HCT116 (cell line): ENCODE data around the gene FOXK1.

Experiments
- ATF3 ChIP-seq: IDR thresholded peaks from 2 replicates; pipeline ENCODE4 v1.6.1; 2012
- CEBPB ChIP-seq: IDR thresholded peaks from 2 replicates; pipeline ENCODE4 v1.6.1; 2012; ENCODE audit warnings: low read depth
- EZH2 ChIP-seq: fragments of 200-600 bp; sonication (generic); IDR thresholded peaks from 2 replicates; pipeline ENCODE4 v1.6.1; 2017; ENCODE audit warnings: antibody characterized with exemption, mixed run types
- EZH2phosphoT487 ChIP-seq: fragments of 200-600 bp; IDR thresholded peaks from 2 replicates; pipeline ENCODE4 v1.6.1; 2018; ENCODE audit warnings: antibody characterized with exemption, borderline replicate concordance
- POLR2A ChIP-seq: IDR thresholded peaks from 2 replicates; pipeline ENCODE4 v1.7.0; 2011; ENCODE audit warnings: borderline replicate concordance; ENCODE audit not compliant: insufficient read depth, insufficient read length; ENCODE audit errors: extremely low read depth
- POLR2AphosphoS5 ChIP-seq: IDR thresholded peaks from 2 replicates; pipeline ENCODE4 v1.6.1; 2011; ENCODE audit warnings: mild to moderate bottlenecking, low read depth, low read length, moderate library complexity
- SIN3A ChIP-seq: IDR thresholded peaks from 2 replicates; pipeline ENCODE4 v1.6.1; 2012; ENCODE audit warnings: low read depth
- SP1 ChIP-seq: IDR thresholded peaks from 2 replicates; pipeline ENCODE4 v1.6.1; 2012; ENCODE audit warnings: low read depth
- SRF ChIP-seq: IDR thresholded peaks from 2 replicates; pipeline ENCODE4 v1.6.1; 2012; ENCODE audit warnings: low read depth
- TCF7L2 ChIP-seq: IDR thresholded peaks from 2 replicates; pipeline ENCODE4 v1.7.0; 2011; ENCODE audit warnings: borderline replicate concordance, inconsistent platforms; ENCODE audit not compliant: insufficient read depth, insufficient read length; ENCODE audit errors: extremely low read depth
- YY1 ChIP-seq: IDR thresholded peaks from 2 replicates; pipeline ENCODE4 v1.6.1; 2011; ENCODE audit warnings: low read length, low read depth, moderate library complexity, mild to moderate bottlenecking; ENCODE audit not compliant: insufficient replicate concordance; ENCODE audit errors: extremely low read depth
- TF ChIP-seq, protein P1 (sequence below), 3 experiments: fragments of 200-600 bp in 1 of 3; sonication (generic) in 1 of 3; IDR thresholded peaks in 2 of 3; conservative IDR thresholded peaks in 1 of 3; 2 replicates each; pipeline ENCODE4 v1.5.1; 2012 to 2017; ENCODE audit warnings: low read depth in 2 of 3, low read length in 2 of 3, antibody characterized with exemption in 1 of 3, borderline replicate concordance in 1 of 3, control low read depth in 1 of 3, mild to moderate bottlenecking in 1 of 3, mixed read lengths in 1 of 3, mixed run types in 1 of 3, moderate library complexity in 1 of 3; ENCODE audit not compliant: insufficient read depth in 1 of 3
- TF ChIP-seq, protein P2 (sequence below): IDR thresholded peaks from 2 replicates; pipeline ENCODE4 v1.6.1; 2011; ENCODE audit warnings: mild to moderate bottlenecking, low read length, moderate library complexity; ENCODE audit not compliant: insufficient replicate concordance; ENCODE audit errors: extremely low read depth

- TF ChIP-seq, protein P1, sequence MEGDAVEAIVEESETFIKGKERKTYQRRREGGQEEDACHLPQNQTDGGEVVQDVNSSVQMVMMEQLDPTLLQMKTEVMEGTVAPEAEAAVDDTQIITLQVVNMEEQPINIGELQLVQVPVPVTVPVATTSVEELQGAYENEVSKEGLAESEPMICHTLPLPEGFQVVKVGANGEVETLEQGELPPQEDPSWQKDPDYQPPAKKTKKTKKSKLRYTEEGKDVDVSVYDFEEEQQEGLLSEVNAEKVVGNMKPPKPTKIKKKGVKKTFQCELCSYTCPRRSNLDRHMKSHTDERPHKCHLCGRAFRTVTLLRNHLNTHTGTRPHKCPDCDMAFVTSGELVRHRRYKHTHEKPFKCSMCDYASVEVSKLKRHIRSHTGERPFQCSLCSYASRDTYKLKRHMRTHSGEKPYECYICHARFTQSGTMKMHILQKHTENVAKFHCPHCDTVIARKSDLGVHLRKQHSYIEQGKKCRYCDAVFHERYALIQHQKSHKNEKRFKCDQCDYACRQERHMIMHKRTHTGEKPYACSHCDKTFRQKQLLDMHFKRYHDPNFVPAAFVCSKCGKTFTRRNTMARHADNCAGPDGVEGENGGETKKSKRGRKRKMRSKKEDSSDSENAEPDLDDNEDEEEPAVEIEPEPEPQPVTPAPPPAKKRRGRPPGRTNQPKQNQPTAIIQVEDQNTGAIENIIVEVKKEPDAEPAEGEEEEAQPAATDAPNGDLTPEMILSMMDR (IDR thresholded peaks at IDR 0.05 in 2 of 3, conservative IDR thresholded peaks at IDR 0.05 in 1 of 3; ENCODE audit: borderline replicate concordance in 1 of 3, insufficient read depth in 1 of 3, low read depth in 2 of 3, low read length in 2 of 3): no peak
- no peak for TF ChIP-seq POLR2A
- no peak for TF ChIP-seq YY1
- no peak for TF ChIP-seq POLR2AphosphoS5
- TF ChIP-seq, protein P2, sequence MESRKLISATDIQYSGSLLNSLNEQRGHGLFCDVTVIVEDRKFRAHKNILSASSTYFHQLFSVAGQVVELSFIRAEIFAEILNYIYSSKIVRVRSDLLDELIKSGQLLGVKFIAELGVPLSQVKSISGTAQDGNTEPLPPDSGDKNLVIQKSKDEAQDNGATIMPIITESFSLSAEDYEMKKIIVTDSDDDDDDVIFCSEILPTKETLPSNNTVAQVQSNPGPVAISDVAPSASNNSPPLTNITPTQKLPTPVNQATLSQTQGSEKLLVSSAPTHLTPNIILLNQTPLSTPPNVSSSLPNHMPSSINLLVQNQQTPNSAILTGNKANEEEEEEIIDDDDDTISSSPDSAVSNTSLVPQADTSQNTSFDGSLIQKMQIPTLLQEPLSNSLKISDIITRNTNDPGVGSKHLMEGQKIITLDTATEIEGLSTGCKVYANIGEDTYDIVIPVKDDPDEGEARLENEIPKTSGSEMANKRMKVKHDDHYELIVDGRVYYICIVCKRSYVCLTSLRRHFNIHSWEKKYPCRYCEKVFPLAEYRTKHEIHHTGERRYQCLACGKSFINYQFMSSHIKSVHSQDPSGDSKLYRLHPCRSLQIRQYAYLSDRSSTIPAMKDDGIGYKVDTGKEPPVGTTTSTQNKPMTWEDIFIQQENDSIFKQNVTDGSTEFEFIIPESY: no peak
- TF ChIP-seq EZH2: no peak
- no peak for TF ChIP-seq SRF
- TF ChIP-seq ATF3: no peak
- no peak for TF ChIP-seq CEBPB
- TF ChIP-seq SP1: no peak
- no peak for TF ChIP-seq TCF7L2
- no peak for TF ChIP-seq SIN3A
- no peak for TF ChIP-seq EZH2phosphoT487
Observed at GRCh38 chr7:4817178-4817901, 135.2 kb downstream of the FOXK1 start.
